Left ventricle myocardium superior (tissue), 1 donor: ENCODE data around the gene DDIAS. TPM values are rescaled to one million over a fixed set of nuclear protein-coding genes. Genes with fewer than 3 reads are reported as not detected.
"Not testable (repeated sequence)": the region's sequence is repeated elsewhere in the genome, so short reads cannot be mapped to it uniquely, and the experiment has no call there.

Experiments
- ATAC-seq: fragments of 200-7000 bp; cut with Tn5 transposase; one replicate; pipeline ENCODE4 v1.9.1; 2020; ENCODE audit warnings: mild to moderate bottlenecking, moderate library complexity
- DNase-seq: peaks from one replicate; pipeline ENCODE4 v3.0.0-alpha.2; 2020
- intact Hi-C: fragments of 100-400 bp; cut with micrococcal nuclease; formaldehyde crosslinking; loops from one replicate; pipeline ENCODE4 v1.11.0; 2022
- long read RNA-seq: library from polyadenylated mRNA; unstranded; transcript quantifications from one replicate; pipeline ENCODE4 v2.0.0, GENCODE V29; 2021
- total RNA-seq: library from RNA; stranded (reverse); fragmentation: NEBNext Ultra II Directional; extraction: Animal tissue kit (Norgen Biotek cat#: 25700); gene quantifications from one replicate; pipeline ENCODE4 v1.2.1, GENCODE V29; 2021
- donor health status: DM: no; HTN: yes; CAD: no; lungs with severe emphysema.

DDIAS gene
- total RNA-seq = 0.52 TPM
- long read RNA-seq = 0 reads

- ATAC-seq (peak; percentile 86), DNase-seq (peak; percentile 95)
- intact Hi-C loops = loop anchor here (5.0 kb wide), 1 partner anchor 256 kb away; the partner anchor contains the start of gene PCF11
These were observed at the start of gene DDIAS for GRCh38 chr11:82901165-82901921. TSS of gene DDIAS (plus strand) at chr11:82901736. CDS start at chr11:82914739, 13,003 bp downstream.

- DNase-seq (no peak), ATAC-seq (no peak)
- intact Hi-C loops = no loop called here
These were observed 47.3 kb upstream of the DDIAS start for GRCh38 chr11:82854242-82854641.

- intact Hi-C loops = not testable (repeated sequence)
These were observed 46.6 kb upstream of the DDIAS start for GRCh38 chr11:82854916-82855315.

GRCh38 chr11:82855616-82856015 is 45.9 kb upstream of the DDIAS start:
- intact Hi-C loops = no loop called here

More at GRCh38 chr11:82854916-82855315, 46.6 kb upstream of the DDIAS start:
- not testable (repeated sequence) for DNase-seq, ATAC-seq

GRCh38 chr11:82857145-82857544 is 44.4 kb upstream of the DDIAS start:
- intact Hi-C loops = no loop called here
- no peak for ATAC-seq

More at GRCh38 chr11:82855616-82856015, 45.9 kb upstream of the DDIAS start:
- DNase-seq = no peak
- no peak for ATAC-seq

GRCh38 chr11:82858133-82858532 is 43.4 kb upstream of the DDIAS start:
- DNase-seq (no peak), ATAC-seq (no peak)
- intact Hi-C loops = no loop called here

More at GRCh38 chr11:82857145-82857544, 44.4 kb upstream of the DDIAS start:
- no peak for DNase-seq

GRCh38 chr11:82858556-82859091 is 42.9 kb upstream of the DDIAS start:
- no peak for ATAC-seq
- intact Hi-C loops = no loop called here
- DNase-seq = no peak

GRCh38 chr11:82859750-82860149 is 41.8 kb upstream of the DDIAS start:
- ATAC-seq (no peak), DNase-seq (no peak)
- intact Hi-C loops = no loop called here

- no peak for DNase-seq
- no peak for ATAC-seq
- intact Hi-C loops = no loop called here
These were observed 39.2 kb upstream of the DDIAS start for GRCh38 chr11:82862379-82862778.

- DNase-seq (no peak), ATAC-seq (no peak)
- intact Hi-C loops = no loop called here
These were observed 38.3 kb upstream of the DDIAS start for GRCh38 chr11:82863209-82863608.

- intact Hi-C loops = no loop called here
- DNase-seq (peak; percentile 51), ATAC-seq (peak; percentile 81)
These were observed 37.3 kb upstream of the DDIAS start for GRCh38 chr11:82864268-82864667.

GRCh38 chr11:82865841-82866240 is 35.7 kb upstream of the DDIAS start:
- ATAC-seq = no peak
- DNase-seq = no peak
- intact Hi-C loops = no loop called here

- intact Hi-C loops = no loop called here
- DNase-seq = peak; percentile 38
These were observed 33.9 kb upstream of the DDIAS start for GRCh38 chr11:82867495-82868082.

GRCh38 chr11:82869657-82870056 is 31.9 kb upstream of the DDIAS start:
- ATAC-seq (peak; percentile 69), DNase-seq (no peak)
- intact Hi-C loops = no loop called here

More at GRCh38 chr11:82867495-82868082, 33.9 kb upstream of the DDIAS start:
- peak; percentile 50 for ATAC-seq

- ATAC-seq (no peak), DNase-seq (no peak)
- intact Hi-C loops = no loop called here
These were observed 29.9 kb upstream of the DDIAS start for GRCh38 chr11:82871646-82872045.

- intact Hi-C loops = no loop called here
- no peak for DNase-seq
- no peak for ATAC-seq
These were observed 29.0 kb upstream of the DDIAS start for GRCh38 chr11:82872377-82873150.

- intact Hi-C loops = no loop called here
- DNase-seq (no peak), ATAC-seq (peak; percentile 15)
These were observed 27.6 kb upstream of the DDIAS start for GRCh38 chr11:82873919-82874333.

- ATAC-seq = no peak
- DNase-seq = no peak
- intact Hi-C loops = no loop called here
These were observed 26.7 kb upstream of the DDIAS start for GRCh38 chr11:82874646-82875523.

- intact Hi-C loops = no loop called here
- ATAC-seq (peak; percentile 86), DNase-seq (no peak)
These were observed 17.7 kb upstream of the DDIAS start for GRCh38 chr11:82883853-82884252.
